Stimulated activated CD4-positive, alpha-beta T cell treated with anti-CD3 and anti-CD28 coated beads, Interleukin-4, amount 100 ng/mL, for 1 hour (primary cell): ENCODE results near the gene ALDH8A1.

Source experiments
- DNase-seq: peaks from one replicate; pipeline ENCODE4 v3.0.0-alpha.2; 2020

ALDH8A1 gene, protein sequence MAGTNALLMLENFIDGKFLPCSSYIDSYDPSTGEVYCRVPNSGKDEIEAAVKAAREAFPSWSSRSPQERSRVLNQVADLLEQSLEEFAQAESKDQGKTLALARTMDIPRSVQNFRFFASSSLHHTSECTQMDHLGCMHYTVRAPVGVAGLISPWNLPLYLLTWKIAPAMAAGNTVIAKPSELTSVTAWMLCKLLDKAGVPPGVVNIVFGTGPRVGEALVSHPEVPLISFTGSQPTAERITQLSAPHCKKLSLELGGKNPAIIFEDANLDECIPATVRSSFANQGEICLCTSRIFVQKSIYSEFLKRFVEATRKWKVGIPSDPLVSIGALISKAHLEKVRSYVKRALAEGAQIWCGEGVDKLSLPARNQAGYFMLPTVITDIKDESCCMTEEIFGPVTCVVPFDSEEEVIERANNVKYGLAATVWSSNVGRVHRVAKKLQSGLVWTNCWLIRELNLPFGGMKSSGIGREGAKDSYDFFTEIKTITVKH

DNA sequence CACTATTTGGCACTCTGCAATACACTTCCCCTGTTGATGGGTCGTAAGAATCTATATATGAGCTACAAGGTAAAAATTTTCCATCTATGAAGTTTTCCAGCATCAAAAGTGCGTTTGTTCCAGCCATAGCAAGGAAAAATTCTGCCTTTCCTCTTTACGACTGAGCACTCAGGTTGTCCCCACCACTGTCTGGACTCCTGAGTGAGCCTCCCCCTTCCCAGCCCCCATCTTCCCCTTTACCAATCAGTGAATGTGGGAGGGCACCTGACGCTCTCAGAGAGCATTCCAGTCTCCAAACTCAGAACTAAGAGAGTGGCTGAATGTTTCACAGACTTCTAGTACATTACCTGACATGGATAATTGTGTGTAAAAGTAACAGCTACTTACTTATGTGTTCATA is at the start of gene ALDH8A1:
TSS of gene ALDH8A1 (minus strand) at position 175 of the 400 bp plus-strand sequence. CDS start at position 127, 48 bp downstream.
- no peak for DNase-seq

DNA sequence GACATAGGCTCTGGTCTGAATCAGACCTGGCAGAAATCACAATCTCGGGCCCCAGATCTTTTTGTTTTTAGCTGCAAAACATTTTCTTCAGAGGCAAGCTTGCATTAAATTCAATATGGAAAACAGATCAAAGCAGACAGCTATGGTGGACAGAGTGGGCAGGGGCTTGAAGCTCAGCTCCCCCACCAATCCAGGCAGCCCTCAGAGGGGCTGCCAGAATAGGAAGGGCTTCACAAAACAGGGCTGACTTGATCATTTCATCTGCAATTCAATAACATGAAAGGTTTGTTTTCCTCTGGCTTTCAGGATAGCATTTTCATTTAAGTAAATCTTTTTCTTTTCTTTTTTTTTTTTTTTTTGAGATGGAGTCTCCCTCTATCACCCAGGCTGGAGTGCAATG is 49.2 kb upstream of the ALDH8A1 start:
- no peak for DNase-seq

DNA sequence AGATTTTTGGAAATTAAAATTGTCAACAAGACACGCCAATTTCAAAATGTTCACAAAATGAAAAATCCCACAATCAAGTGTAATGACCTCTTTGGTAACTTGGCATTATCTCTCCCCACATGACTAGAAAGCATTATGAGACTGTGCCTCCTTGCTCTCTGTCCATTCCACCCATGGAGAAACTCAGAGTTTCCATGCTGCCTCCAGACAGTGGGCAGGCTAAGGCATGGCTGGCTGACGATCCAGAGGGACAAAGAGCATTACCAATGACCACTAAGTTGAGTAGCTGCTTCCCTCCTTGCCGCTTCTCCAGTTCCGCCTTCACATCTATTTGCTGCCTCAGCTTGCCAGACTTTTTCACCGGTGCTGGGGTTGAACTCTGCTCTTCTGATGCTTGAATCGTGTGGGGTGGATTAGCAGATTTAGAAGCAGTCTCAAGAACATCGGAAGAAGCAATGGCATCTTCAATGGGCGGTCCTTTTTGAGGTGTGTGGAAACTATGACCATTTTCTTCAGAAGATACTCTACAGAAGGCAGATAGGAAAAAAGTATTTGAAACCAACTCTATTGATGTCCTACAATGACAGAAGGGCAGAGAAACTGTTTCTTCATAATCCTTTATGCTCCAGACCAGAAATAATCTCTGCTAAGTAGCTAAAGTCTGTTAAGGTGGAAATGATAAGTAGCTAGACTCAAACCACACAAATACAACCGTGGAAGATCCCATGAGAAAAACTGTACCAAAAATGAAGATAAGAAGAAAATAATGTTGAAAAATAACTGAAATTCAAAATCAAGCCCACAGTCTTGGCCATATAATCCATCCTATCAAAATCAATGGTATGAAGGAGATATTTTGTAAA is 47.5 kb upstream of the ALDH8A1 start:
- no peak for DNase-seq

DNA sequence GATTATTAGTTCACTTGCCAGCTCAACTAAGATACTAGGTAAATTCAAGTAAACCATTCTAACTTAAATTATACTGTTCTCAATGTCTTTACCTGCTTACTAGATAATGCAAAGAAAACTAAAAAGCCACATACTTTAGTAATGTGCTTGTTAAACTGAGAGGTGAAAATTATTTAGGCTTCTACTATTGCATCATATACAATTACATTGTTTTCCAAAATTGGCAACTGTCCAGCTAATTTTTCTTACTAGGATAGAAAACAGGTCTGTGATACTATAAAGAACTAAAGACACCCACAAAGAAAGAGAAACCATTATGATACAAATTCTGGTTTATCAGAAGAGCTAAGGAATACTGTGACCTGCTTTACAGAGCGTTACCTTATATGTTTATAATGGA is 45.6 kb upstream of the ALDH8A1 start:
- no peak for DNase-seq

DNA sequence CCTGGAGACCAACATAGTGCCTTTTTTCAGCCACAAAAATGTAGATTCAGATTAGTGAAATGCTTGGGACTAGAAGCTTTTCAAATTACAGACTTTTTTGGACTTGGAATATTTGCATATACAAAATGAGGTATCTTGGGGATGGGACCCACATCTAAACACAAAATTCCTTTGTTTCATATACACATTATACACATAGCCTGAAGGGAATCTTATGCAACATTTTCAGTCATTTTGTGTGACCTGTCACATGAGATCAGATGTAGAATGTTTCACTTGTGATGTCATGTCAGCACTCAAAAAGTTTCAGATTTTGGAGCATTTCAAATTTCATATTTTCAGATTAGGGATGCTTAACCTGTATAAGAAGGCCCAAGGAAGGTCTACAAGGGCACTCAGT is 44.5 kb upstream of the ALDH8A1 start:
- DNase-seq: no peak

DNA sequence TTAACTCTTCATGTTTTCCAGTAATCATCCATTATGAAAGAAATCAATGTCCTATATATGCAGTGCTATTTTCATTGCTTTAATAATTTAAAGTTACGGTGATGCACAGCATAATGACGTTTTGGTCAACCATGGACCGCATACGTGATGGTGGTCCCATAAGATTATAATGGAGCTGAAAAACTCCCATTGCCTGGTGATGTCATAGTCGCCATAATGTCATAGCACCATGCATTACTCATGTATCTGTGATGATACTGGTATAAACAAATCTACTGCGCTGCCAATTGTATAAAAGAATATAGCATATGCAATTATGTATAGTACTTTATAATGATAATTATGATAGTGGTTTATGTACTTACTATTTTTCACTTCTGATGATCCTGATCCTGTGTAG is 42.3 kb upstream of the ALDH8A1 start:
- no peak for DNase-seq

DNA sequence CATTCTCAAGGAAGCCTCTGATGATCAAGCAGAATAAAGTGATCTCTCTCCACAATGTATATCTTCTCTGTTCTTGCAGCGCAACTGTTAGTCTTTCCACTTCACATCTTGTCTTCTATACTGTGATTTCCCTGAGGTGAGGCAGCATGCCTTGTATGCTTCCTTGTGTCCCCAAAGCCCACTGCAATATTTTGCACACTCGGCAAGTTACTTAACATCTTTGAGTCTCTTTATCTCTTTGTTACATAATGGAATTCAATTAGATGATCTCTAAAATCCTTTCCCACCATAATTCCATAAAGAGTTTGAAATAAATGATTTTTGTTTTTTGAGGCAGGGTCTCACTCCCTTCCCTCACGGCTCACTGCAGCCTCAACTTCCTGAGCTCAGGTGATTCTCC is 40.4 kb upstream of the ALDH8A1 start:
- no peak for DNase-seq

DNA sequence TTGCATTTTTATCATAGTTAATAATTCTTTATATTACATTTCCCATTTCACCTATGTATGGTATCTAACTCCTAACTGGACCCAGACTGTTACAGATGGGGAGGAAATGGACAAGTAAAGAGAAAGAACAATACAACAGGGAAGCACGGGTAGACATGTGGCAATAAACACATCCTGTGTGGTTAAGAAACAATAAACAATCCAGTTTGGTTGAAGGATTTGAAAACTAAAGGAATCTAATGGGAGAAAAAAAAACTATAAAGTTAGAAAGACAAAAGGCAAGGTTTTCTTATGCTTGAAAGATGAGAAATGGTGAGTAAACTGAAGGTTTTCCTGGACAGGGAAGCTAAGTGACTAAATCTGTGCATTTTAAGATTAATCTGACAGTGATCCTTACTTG is 34.9 kb upstream of the ALDH8A1 start:
- no peak for DNase-seq

DNA sequence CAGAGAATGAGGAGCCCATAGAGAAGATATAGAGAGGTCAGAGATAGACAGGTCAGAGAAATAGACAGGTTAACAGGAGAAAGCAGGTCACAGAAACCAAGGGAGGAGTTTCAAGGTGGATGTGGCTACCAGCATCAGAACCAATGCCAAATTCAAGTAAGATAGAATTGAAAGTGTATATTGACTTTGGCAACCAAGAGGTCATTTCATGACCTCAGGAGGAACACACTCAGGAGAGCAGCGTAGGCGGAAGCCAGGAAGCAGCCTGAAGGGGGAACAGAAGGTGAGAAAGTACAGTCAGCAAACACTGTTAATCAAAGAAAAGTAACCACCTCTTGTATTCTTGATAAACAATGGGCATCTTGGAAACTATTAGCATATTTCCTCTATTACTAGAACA is 33.9 kb upstream of the ALDH8A1 start:
- no peak for DNase-seq

DNA sequence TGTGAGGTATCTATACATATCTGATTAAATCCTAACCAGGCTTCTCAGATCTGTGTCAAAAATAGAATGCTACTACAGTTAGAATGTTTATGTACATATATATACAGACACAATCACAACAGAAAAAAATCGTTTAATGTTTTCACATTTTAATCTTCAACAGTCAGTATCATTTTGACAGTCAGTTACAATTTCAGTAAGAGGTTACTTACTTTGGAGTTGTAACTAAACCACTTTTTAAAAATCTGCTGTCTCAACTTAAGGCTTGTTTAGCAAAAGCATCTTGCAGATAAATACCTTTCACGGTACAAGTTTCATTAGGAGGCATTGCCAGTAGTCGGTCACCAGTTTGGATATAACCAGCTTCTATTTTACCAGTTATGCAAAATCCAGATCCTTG is 32.3 kb upstream of the ALDH8A1 start:
- DNase-seq: no peak

DNA sequence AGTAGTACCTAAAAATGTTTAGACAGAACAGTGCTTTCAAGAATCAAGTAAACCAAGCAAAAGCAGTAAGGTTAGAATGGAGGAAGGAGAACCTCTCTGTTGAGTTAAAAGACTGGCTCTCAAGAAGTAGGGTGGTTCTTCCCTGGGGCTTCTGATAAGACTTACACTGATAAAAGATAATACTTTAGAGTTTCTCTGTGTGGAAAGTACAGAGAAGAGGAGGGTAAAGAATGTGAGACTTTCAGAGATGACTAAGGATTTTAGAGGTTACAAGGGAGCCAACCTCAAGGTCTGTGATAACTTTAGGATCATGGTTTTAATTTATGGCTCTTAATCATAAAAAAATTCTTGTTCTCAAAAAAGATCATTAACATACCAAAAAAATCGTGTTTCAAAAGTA is 30.9 kb upstream of the ALDH8A1 start:
- no peak for DNase-seq

DNA sequence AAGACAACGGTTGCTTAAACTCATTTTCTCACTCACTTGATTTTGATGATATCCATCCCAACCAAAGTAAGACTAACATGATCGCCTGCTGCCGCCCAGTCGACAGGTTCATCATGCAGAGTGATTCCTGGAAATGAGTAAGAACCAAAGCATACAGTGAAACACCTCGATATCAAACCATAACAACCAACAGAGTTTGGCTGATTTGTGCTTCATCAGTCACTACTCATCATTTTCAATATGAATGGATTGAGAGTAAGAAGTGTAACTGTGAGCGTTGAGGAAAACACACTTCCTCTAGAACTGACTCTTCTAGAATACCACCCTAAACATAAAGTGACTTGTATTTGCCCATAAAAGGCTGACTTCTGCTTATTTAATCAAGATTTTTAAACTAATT is 29.2 kb upstream of the ALDH8A1 start:
- peak; percentile 49 for DNase-seq

DNA sequence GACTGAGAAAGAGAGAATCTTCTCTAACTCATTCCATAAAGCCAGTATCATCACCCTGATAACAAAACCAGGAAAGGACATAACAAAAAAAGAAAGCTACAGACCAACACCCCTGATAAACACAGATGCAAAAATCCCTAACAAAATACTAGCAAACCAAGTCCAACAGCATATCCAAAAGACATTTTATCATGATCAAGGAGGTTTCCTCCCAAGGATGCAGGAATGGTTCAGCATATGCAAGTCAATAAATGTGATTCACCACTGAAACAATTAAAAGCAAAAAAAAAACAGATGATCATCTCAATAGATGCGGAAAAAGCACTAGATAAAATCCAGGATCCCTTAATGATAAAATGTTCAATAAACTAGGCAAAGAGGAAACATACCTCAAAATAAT is 24.5 kb upstream of the ALDH8A1 start:
- no peak for DNase-seq

DNA sequence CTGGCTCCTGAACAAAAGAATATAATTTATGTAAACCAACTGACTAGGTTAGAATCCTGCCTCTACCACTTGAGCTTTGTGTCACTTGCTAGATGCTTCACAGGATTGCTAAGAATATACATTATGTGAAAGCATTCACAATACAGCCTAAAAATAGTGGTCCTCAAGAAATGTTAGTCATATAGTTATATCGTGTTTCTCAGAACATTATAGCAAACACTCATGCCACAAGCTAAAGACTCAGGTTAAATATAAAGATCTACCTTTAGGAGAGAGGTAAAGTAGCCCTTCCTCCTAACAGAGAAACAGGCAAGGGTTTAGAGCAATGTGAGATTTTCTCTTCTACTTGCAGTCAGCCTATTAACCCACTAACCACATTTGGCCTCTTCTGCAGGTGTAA is 17.8 kb upstream of the ALDH8A1 start:
- DNase-seq: no peak

DNA sequence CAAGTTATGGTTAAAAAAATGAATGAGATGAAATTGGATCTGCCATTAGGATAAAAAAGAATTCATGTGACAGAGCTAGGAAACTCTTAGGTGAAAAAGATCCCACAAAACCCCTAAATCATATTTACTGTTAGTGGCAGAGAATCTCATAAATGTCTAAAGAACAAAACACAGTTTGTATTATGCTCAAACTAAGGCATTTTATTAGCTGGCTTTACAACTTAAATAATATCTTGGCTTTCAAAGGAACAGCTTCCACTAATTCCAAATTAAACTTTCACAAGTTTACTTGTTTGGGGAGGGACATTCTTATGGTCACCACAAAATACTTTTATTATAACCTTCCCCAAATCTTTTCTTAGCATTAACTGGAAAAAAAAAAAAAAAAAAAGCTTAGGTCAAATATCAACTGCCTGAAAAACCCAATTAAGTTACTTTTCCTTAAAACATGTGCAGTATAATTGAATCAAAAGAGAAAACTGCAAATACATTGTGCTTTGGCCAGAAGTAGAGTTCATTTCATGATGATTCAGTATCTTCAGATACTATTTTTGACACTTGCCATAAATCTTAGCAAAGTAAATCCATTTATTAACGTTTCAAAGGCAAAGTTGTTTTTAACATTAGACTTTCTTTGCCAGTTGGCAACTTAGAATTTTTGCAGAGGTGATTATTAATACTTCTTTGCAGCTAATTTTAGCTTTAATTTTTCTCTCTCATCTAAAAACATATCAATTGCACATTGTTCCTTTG is 14.7 kb upstream of the ALDH8A1 start:
- no peak for DNase-seq

DNA sequence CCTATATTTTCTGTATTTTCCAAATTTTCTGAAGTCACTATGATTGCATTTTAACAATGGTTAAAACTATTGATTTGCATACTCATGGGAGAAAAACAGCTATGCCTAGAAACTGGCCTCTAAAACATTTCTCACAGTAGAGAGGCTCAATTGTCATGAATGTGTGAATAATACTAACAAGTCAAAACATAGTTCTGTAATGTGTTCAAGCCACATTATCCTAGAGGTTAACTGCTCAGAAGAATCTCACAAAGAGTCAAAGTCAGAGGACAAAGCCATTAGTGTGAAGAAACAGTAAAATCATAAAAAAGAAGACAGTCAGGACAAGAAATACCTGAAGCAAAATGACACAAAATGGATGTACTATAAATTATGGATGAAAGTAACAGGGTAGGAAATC is 12.5 kb upstream of the ALDH8A1 start:
- DNase-seq: no peak

DNA sequence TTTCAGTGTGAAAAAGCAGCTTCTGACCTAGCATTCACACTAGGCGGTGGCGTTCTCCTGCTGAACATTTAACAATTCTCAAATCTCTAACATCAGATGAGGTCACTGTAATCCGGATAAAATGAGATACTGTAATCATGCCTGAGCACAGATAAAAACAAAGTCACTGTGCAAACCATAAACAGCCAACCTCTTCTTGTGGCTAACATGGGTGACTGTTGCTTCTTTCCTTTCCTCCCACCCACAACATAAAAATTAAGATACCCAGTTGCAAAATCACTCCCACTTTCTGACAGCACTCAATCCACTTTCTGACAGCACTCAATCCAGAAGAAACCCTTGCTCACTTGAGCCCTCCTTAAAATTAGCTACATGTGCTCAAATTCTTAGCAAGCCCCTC is 11.5 kb upstream of the ALDH8A1 start:
- DNase-seq: no peak

DNA sequence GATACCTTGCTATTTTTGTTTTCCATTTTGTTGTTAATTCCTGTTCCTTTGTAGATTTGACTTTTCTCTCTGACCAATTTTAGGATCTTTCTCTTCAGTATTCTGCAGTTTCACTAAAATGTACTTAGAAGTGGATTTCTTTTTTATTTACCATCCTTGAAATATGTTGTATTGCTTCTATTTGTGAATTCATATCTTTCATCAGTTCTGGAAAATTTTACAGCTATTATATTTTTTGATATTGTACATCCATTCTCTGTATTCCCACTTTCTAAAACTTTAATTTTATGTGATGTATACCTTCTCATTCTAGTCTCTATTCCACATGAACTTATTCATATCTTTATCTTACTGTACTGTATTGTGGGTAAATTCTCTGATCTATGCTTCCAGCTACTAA is 9.7 kb upstream of the ALDH8A1 start:
- no peak for DNase-seq

DNA sequence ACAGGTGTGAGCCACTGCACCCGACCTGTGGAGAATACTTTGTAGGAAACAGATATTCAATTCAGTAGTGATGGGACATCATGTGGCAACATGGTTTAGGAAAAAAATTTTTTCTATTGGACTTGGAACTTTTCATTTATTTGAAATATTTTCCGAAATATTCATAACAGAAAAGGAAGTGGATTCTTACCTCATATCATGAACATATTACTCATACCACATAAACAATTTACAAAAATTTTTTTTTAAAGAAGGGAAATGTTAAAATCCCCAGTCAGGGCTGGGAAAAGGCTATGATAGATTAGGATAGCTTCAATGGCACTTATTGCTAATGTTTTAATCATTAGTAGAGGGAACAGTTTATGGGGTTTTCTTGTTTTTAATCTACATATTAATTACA is 6.8 kb upstream of the ALDH8A1 start:
- DNase-seq: no peak

DNA sequence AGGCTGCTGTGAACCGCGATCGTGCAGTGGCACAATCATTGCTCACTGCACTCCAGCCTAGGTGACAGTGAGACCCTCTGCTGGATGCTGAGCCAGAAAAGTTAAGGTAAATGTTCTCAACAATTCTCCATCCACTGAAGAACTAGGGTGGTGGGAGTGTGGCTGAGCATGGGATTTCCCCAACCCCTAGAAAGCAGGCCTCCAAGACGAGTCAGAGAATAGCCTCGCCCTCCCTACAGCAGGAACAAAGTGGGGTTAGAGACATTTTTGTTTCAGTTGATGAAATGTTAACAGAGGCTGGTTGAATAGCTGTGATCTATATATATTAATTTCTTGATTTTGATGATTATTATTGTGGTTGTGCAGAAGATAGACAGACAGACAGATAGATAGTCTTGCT is 6.1 kb upstream of the ALDH8A1 start:
- no peak for DNase-seq

DNA sequence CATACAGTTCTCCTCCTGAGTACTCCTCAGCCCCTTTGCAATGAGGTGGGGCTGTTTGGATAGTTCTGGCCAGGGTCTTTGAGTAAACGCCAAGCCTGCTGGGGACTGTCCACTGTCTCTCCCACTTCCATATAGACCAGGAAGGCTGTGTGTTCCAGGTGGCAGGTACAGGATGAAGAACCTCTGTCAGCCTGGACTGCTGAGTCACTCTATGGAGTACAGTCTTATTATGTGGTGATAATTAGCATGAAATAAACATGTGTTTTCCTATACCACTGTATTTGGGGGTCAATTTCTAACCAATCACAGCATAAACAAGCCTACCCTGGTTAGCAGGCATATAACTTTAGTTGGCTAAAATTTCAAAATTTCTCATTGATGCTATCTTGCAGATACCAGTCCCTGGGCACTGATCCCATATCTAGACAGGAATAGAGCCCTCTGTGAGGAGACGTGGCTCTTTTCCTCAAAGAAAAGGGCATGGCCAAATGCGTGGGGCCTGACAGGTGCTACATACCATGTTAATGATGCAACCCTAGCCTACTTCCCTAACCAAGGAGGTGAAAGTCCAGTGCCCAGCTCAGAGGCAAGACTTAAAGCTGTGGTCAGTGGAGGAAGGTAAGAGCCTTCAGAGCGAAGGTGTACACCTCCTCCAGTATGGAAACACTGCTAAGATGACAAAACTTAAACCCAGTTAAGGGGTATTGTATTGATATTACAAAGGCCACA is 4.5 kb upstream of the ALDH8A1 start:
- DNase-seq: no peak

DNA sequence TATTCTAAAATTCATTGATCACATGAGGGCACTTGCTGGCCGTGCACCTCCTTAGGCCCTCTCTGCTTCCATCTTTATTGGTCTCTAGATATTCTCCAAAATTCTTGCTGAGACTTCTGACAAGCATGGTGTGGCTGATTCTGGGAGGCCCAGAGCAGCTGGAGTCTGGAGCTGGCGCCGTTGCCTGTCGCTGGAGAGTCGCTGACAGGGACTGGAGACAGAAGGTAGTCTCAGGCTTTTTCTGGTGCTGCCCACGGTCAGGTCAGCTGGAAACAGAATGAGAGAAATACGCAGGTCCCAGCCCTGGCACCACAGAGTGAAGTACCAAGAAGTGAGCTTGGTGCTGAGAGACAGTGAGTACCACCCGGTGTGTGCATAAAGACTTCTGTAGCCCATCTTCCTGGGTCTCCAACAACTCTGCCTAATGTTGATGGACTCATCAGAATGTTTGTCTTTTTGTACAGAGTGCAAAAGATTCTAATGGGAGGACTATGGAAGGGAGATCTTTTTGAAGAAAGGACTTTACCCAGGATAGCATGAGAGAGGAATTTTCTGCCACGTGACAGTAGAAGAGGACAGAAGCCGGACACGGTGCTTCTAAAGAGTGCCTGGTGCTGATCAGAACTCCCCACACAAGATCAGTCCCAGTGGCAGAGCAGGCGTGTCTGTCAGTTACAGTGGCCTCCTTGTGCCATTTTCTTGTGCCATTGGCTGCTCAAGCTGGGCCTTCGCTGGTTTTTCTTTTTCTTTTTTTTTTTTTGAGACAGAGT is 1.8 kb upstream of the ALDH8A1 start:
- no peak for DNase-seq
